NCI-H510A treated with DMSO at 0.1 percent for 48 hours (cell line): ENCODE results near the gene TNPO1.
A peak's percentile ranks its signal among the peaks of the same experiment; 100 is the strongest.

Experiments
- DNase-seq: peaks from one replicate; lab custom pipeline; 2025; lab: John Stamatoyannopoulos, UW

The TNPO1 gene

GRCh38 chr5:72818866-72819534, 2.5 kb downstream of the TNPO1 start:
- DNase-seq = peak; percentile 55

DNA sequence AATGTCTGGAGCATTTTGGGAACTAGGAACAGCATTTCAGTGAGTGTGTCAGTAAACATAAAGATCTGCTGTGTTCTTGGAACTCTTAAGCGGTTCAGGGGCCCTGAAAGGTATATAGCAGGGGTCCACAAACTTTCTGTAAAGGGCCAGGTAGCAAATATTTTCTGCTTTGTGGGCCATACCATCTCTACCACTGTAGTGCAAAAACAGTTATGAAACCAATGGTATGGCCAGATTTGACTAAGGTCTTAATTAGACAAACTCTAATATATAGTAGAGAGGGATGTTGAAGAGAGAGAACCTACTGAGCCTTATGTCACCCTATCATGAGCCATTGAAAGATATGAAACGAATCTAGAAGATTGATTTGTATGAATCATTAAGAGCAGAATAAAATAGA, 5.3 kb downstream of the TNPO1 start:
- no peak for DNase-seq

DNA sequence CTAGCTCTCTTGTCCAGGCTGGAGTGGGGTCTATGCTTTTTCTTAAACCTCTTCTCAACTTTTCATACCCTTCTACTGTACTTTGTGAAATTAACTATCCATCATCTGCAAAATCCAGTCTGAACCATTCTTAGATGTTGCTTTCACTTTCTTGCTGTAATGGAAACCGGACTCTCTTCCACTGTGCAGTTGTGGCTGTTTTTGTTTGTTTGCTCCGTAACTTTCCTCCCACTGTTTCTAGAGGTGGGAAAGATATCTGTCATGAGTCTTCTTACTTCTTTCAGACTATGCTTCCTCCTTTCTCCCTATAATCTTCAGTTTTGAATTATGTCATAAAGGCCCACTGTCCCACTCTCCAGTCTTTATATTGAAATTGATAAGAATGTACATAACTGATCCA, 6.5 kb downstream of the TNPO1 start:
- DNase-seq = no peak

GRCh38 chr5:72829707-72830106, 13.2 kb downstream of the TNPO1 start:
- no peak for DNase-seq

DNA sequence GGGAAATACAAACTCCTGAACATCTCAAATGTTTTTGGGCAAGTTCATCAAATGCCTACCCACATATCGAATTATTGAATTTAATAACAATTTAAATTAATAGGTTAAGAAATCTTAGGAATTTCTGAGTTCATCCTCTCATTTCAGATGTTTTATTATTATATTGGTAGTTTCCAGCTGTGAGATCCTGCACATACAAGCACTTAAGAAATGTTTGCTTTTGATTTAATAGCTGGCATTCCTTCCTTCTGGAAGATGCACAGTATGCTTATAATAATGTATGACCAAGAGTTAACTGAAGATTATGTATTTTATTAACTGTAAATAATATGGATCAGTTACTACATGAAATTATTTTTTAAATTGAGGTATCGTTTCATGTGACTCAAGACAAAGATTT, 13.9 kb downstream of the TNPO1 start:
- DNase-seq = no peak

DNA sequence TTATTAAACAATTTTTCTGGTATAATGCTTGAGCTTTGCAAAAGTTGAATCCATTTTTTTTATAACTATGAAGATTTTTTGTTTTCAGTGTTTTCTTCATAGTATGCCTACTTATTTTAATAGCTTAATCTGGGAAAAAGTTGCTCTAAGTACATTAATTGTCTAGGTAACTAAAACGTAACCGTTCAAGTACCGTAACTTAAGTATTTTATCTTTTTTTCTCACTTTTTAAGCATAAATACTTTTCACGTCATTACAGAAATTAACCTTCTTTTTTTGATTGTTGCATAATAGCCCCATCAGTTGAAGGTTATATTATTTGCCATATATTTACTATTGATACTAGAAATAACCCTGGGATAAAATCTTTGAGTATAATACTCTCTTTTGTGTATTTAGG, 15.2 kb downstream of the TNPO1 start:
- DNase-seq = no peak

GRCh38 chr5:72834924-72835323, 18.5 kb downstream of the TNPO1 start:
- no peak for DNase-seq

- DNase-seq = no peak
Observed at GRCh38 chr5:72835633-72836032, 19.2 kb downstream of the TNPO1 start.

DNA sequence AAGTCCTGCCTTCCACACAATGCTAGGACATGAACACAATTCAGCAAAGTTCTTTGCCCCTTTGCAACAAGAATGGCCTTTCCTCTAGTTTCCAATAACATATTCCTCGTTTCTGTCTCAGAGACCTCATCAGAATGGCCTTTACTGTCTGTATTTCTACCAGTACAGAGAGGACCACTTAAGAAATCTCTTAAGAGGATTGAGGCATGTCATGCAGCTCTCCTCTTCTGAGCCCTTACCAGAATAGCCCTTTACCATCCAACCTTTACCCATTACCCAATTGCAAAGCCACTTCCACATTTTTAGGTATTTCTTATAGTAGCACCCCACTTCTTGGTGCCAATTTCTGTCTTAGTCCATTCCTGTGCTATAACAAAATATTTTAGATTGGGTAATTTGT, 20.3 kb downstream of the TNPO1 start:
- DNase-seq = no peak

- DNase-seq = no peak
Observed at GRCh38 chr5:72837524-72838096, 21.1 kb downstream of the TNPO1 start.

- DNase-seq = no peak
Observed at GRCh38 chr5:72840041-72840440, 23.6 kb downstream of the TNPO1 start.

DNA sequence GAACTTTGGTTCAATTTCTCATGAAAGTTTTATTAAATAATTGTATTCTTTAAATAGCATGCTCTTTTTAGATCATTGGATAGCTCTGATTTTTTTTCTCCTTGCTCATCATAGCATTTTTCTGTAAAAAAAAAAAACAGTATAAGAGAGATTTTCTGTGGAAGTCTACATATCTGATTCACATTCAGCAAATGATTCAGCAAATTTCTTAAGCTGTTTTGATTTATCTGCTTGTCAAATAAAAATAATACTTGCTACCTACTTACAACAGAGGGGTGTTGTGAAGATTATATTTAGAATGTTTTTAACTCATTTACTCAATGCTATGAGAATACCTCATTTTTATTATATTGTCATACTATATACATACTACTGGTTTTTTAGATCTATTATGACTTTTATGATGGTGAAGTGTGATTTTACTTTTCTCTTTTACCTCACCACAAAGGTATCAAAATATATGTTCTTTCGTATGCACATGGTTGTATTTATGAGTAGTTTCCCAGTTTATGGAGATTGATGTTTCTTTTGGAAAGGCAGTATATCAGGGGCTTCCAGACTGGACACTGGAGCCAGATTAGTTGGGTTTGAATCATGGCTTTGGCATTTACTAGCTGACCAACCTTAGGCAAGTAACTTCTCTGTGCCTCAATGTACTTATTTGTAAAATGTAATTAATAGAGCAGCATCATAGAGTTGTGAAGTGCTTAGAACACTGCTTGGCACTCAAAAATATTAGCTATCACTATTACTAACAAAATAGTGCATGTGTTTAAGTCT, 25.5 kb downstream of the TNPO1 start:
- no peak for DNase-seq

DNA sequence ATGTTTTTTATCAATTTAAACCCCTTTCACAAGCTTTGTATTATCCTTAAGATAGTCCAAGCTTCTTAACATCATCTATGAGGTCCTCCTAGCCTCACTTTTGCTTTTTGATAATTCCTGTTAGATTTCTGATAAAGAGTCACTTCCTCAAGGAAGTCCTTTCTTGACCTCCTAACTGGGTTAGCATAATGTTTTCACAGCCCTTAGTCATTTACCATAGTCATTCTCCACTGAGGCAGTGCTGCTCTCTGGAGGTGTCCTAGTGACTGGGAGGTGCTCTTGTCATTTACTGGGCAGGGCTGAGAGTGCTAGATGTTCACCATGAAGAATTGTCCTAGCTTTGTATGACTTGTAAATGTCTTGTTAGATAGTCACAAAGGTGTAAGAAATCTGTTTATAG, 26.4 kb downstream of the TNPO1 start:
- DNase-seq = no peak

GRCh38 chr5:72844218-72844603, 27.8 kb downstream of the TNPO1 start:
- no peak for DNase-seq

DNA sequence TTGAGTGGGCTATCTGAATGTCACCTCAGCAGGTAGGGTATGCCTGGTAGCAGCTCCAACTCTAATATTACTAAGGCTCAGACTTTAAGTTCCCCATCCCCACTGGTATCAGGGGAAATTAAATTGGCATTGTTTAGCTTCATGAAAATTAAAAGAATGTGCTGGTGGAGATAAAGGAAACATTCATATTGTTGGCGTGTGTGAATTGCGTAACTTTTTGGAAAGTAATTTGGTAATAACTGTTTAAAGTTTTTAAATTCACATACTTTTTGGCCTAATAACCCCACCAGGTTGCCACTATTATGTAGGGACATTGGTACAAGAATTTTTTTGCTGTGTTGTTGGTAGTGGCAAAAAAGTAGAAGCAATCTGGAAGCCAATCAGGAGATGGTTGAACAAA, 29.4 kb downstream of the TNPO1 start:
- DNase-seq = no peak

DNA sequence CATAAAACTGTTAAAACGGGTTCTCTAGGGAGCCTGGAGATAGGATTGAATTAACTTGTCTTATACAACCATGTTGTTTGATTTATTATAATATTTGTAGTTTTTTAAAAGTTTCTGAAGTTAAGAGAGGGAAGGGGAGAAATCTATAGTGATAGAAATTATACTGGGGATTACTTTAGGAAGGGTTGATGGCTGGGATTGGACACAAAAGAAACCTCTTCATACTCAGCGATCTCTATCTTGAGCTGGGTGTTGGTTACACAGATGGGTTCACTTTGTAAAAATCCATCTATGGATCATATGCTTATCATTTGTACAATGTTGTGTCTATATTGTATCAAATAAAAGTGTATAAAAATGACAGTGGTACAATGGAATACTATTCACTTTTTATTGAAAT, 30.0 kb downstream of the TNPO1 start:
- DNase-seq = no peak

DNA sequence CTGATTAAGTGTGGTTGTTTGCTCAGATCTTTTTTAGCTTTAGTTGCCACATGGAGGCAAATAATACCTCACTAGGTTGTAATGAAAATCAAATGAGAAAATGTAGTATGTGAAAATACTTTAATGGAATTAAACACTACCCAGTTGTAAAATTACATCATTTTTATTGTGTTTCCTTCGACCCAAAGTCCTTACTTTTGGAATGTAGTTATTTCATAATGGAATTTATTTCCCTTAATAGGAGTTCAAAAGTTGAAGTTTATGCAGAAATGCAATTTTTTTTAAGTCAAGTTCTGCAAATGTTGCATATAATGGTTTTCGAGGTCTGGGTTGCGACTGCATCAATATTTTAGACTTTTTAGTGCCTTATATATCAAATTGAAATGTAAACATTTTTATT, 31.0 kb downstream of the TNPO1 start:
- DNase-seq = no peak

DNA sequence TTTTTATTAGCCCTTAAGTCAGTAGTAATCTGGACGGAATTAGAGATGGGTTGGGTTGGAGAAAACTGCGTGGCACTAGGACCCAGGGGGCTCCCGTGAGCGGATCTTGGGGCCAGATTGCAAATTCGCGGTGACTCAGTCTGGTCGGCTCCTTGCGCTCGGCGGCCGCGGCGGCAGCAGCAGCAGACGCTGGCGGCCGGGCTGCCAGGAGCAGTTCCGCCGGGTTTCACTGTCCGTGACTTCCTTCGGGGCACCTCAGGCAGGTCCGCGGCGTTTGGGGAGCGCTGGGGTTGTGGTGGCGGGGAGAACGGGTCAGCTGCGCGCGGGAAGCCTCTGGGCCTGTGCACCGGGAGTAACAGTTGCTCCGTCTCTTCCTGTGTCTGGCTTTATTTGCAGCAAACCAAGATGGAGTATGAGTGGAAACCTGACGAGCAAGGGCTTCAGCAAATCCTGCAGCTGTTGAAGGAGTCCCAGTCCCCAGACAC, 31.6 kb downstream of the TNPO1 start:
- DNase-seq = peak; percentile 68

- no peak for DNase-seq
Observed at GRCh38 chr5:72848474-72849428, 32.3 kb downstream of the TNPO1 start.

DNA sequence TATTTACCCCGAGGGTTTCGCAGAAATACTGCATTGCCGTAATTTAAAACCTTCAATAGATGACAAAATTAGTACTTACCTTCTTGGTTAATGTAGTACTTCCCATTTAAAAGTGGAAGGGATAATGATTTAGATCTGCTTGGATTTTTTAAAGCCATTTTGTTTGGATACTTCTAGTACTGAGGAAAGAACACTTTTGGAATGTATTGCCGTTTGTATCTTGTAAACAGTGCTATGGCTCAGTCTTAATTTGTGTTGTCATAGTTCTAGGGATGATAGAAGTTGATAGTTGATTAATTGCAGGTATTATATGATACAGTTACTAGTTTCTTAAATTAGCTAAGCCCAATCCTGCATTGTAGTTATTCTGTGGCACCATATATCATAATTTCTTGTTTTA, 33.1 kb downstream of the TNPO1 start:
- DNase-seq = no peak

- no peak for DNase-seq
Observed at GRCh38 chr5:72850113-72850512, 33.7 kb downstream of the TNPO1 start.

DNA sequence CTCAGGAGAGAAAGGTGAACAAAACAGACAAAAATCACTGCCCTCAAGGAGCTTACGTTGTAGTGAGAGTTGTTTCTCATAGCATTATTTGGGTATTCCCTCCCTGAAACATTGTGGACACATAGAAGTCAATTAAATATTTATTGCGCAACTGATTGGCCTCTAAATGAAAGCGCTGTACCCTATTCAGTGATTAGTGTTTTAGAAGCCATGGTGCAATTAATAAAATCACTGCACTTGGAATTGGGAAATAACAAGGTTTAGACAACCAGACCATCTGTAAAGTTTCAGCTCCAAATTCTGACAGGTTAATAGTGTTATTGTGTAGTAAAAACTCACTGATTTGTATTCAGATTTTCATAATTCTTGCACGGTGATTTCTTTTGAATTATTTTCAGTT, 35.9 kb downstream of the TNPO1 start:
- no peak for DNase-seq
